Colonic mucosa (tissue), 4 donors: ENCODE measurements around the gene MAP4. TPM values are rescaled to one million over a fixed set of nuclear protein-coding genes. Genes with fewer than 3 reads are reported as not detected.

ENCODE experiments used
- DNase-seq: peaks from one replicate; pipeline ENCODE4 v3.0.0-alpha.2; 2020
- H3K27ac ChIP-seq: fragments of 200-600 bp; one replicate; pipeline ENCODE4 v1.8.0; 2021
- H3K27me3 ChIP-seq: fragments of 200-600 bp; one replicate; pipeline ENCODE4 v1.8.0; 2021
- H3K36me3 ChIP-seq: fragments of 200-600 bp; one replicate; pipeline ENCODE4 v1.8.0; 2021
- H3K4me1 ChIP-seq: fragments of 200-600 bp; one replicate; pipeline ENCODE4 v1.8.0; 2021; ENCODE audit warnings: mild to moderate bottlenecking
- H3K4me3 ChIP-seq: fragments of 200-600 bp; one replicate; pipeline ENCODE4 v1.8.0; 2021
- H3K9ac ChIP-seq, 2 donors: one replicate each; pipeline ENCODE4 v1.7.0; 2013; ENCODE audit warnings: control low read depth in 2 of 2, low read depth in 2 of 2, low read length in 2 of 2
- H3K9me3 ChIP-seq: fragments of 200-600 bp; one replicate; pipeline ENCODE4 v1.8.0; 2021
- intact Hi-C: fragments of 100-400 bp; cut with DNase I; formaldehyde crosslinking; loops from one replicate; pipeline ENCODE4 v1.14.1; 2022
- total RNA-seq, 2 donors: library from RNA; stranded (reverse); fragmentation: NEBNext Ultra II Directional in 1 of 2; extraction: Animal tissue kit (Norgen Biotek cat#: 25700) in 1 of 2; gene quantifications; one replicate each; pipeline ENCODE4 v1.2.1, GENCODE V29; 2021
- TF ChIP-seq, protein P1 (sequence below): fragments of 200-600 bp; IDR thresholded peaks from one replicate; pipeline ENCODE4 v1.8.0; 2022; ENCODE audit warnings: antibody characterized with exemption, mild to moderate bottlenecking
- donor health status: healthy.
- donor health status: DM: no; HTN: no; CAD: no.
- donor health status: DM: no; HTN: no; CAD: no.

MAP4 gene
- total RNA-seq, 2 donors from 2014 or later, result 117 to 132 TPM

DNA sequence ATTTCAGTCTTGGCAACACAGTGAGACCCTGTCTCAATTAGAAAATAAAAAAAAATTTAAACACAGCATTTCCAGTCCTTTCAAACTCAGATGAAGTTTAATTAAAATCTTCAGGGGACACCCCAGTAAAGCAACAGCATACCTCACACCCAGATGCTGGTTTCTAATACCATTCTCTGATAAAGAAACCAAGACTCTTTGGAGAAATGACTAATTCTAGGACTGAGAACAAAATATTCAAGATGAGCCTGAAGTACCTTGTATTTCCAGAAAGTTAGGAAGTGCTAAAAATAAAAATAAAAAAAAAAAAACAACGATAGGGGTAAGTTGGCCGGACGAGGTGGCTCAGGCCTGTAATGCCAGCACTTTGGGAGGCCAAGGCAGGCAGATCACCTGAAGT, 14.0 kb upstream of the MAP4 start:
- H3K27me3 ChIP-seq, result no peaks in the 10 kb centered on the region
- no peaks in the 10 kb centered on the region for H3K36me3 ChIP-seq
- DNase-seq, result no peak
- intact Hi-C loops, result no loop called here
- H3K4me1 ChIP-seq, result peaks cover 6% of the 10 kb centered on the region
- TF ChIP-seq, protein P1, sequence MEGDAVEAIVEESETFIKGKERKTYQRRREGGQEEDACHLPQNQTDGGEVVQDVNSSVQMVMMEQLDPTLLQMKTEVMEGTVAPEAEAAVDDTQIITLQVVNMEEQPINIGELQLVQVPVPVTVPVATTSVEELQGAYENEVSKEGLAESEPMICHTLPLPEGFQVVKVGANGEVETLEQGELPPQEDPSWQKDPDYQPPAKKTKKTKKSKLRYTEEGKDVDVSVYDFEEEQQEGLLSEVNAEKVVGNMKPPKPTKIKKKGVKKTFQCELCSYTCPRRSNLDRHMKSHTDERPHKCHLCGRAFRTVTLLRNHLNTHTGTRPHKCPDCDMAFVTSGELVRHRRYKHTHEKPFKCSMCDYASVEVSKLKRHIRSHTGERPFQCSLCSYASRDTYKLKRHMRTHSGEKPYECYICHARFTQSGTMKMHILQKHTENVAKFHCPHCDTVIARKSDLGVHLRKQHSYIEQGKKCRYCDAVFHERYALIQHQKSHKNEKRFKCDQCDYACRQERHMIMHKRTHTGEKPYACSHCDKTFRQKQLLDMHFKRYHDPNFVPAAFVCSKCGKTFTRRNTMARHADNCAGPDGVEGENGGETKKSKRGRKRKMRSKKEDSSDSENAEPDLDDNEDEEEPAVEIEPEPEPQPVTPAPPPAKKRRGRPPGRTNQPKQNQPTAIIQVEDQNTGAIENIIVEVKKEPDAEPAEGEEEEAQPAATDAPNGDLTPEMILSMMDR, result no peak
- no peak overlapping the region for H3K9ac ChIP-seq
- H3K4me3 ChIP-seq, result no peak overlapping the region
- no peaks in the 10 kb centered on the region for H3K9me3 ChIP-seq
- H3K27ac ChIP-seq, result no peak overlapping the region

DNA sequence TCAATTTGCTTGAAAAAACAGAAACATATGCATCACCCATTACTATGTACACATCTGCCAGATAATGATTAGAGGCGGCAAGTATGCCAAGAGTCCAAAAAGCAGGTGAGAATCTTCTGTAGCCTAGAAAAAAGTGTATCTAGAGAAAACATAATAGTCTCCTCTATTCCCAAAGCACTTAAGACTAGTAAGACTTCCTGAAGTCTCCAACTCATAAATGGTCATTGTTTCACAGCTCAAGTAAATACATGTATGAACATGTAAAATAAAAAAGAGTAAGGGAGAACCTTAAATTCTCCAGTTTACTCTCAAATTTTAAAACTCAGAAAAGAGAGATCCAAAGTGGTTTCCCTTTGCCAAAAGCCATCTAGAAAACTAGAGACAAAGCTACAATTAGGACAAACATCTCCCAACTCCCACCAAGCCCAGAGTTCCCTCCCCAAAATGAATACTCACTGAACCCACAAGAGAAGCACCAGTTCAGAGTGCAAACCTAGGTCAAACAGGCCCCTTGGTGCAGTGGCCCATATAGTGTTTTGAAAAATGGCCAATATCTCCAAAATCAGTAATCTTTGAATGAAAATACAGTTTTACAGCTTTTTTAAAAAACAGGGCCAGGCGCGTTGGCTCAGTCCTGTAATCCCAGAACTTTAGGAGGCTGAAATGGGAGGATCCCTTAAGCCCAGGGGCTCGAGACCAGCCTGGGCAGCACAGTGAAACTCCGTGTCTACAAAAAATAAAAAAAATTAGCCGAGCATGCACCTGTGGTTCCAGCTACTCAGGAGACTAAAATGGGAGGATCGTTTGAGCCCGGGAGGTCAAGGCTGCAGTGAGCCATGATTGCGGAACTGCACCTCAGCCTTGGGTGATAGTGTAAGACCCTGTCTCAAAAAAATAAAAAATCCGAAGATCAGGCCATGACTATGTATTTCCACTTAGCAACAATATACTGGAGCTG, 11.0 kb upstream of the MAP4 start:
- H3K27me3 ChIP-seq, result no peaks in the 10 kb centered on the region
- TF ChIP-seq, protein P1, result no peak
- no peaks in the 10 kb centered on the region for H3K9me3 ChIP-seq
- intact Hi-C loops, result no loop called here
- no peaks in the 10 kb centered on the region for H3K36me3 ChIP-seq
- H3K9ac ChIP-seq, result no peak overlapping the region
- no peak overlapping the region for H3K4me3 ChIP-seq
- H3K27ac ChIP-seq, result no peak overlapping the region
- DNase-seq, result no peak
- H3K4me1 ChIP-seq, result no peaks in the 10 kb centered on the region

DNA sequence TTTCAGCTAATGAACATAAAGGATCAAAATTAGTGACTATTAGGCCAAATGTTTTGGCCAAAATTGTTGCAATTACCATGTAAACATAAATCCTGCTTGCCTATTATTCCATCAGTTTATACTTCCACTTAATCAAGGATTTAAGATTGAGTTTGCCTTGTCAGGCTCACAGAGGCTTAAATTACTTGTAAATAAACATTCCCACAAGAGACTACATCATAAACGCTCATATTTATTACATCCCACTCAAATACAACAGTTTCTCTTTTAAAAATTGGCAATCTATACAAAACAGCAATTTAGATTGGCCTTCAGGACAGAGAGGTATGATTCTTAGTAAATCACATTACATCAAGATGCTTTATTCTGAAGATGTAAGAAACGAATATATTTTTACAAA, 9.9 kb upstream of the MAP4 start:
- H3K4me1 ChIP-seq, result no peaks in the 10 kb centered on the region
- no peaks in the 10 kb centered on the region for H3K9me3 ChIP-seq
- H3K27ac ChIP-seq, result no peak overlapping the region

DNA sequence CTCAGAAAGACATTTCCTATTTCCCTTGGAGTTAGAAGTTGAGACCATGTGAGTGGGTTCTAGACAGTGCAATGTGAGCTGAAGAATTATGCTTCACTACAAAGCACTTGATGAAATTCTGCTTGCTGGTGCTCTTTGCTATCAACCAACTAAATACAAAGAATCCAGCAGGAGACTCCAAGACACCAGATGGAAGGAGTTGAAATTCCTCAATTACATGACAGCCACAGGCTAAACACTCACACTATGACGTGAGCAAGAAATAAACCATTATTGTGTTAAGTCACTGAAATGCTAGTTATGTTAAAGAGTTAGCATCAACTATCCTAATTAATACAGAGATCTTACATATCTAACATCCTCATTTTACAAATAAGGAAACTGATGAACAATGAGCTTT, 8.2 kb upstream of the MAP4 start:
- DNase-seq, result no peak
- Histone ChIP-seq H3K4me1 (no peaks in the 10 kb centered on the region), H3K27ac (no peak overlapping the region), H3K9me3 (no peaks in the 10 kb centered on the region), H3K4me3 (no peak overlapping the region), H3K9ac (no peak overlapping the region), H3K36me3 (no peaks in the 10 kb centered on the region), H3K27me3 (no peaks in the 10 kb centered on the region)
- TF ChIP-seq, protein P1, result no peak
- intact Hi-C loops, result no loop called here

More for the DNA sequence above, 9.9 kb upstream of the MAP4 start:
- no peak overlapping the region for H3K9ac ChIP-seq
- intact Hi-C loops, result no loop called here
- no peak for DNase-seq
- TF ChIP-seq, protein P1, result no peak
- H3K36me3 ChIP-seq, result no peaks in the 10 kb centered on the region
- no peak overlapping the region for H3K4me3 ChIP-seq
- no peaks in the 10 kb centered on the region for H3K27me3 ChIP-seq

DNA sequence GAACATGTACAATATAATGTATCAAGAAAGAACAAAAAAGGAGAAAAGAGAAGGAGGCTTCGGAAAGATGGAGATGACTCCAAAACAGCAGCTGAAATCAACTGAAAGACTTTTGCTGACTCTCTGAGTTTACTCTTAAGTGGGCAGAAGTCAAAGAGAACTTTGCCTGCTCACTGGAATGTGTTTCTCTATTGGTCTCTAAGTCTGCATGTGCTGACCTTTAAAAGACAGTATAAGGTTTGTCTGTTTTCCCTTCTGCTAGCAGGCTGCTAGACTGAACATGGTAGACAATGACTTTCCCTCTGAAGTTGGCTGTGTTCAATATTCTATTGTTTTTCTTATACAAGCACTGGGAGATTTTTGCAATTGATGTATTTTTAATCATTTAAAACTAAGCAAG, 7.2 kb upstream of the MAP4 start:
- Histone ChIP-seq H3K9ac (no peak overlapping the region), H3K9me3 (no peaks in the 10 kb centered on the region), H3K4me3 (no peak overlapping the region), H3K4me1 (no peaks in the 10 kb centered on the region), H3K27ac (no peak overlapping the region), H3K36me3 (no peaks in the 10 kb centered on the region), H3K27me3 (no peaks in the 10 kb centered on the region)
- intact Hi-C loops, result no loop called here
- DNase-seq, result no peak
- TF ChIP-seq, protein P1, result no peak
